ENCODE results near the gene PEX5L.

- TF ChIP-seq EP300 (IDR thresholded peaks at IDR 0.05) (no peak), CTCF (IDR thresholded peaks at IDR 0.05) (no peak)
Measured at GRCh38 chr3:180066598-180066997, 29.9 kb upstream of the PEX5L start.

Measured in suprapubic skin (tissue), 3 donors.